Naive B cell (primary cell): ENCODE measurements around the gene CRKL. TPM values are rescaled to one million over a fixed set of nuclear protein-coding genes. Genes with fewer than 3 reads are reported as not detected.

Source experiments
- ATAC-seq, 2 donors: fragments of 150-1000 bp; cut with Tn5 transposase; 2 replicates each; pipeline ENCODE4 v1.10.0; 2021; ENCODE audit warnings: low read depth in 2 of 2, mild to moderate bottlenecking in 2 of 2, moderate library complexity in 2 of 2
- DNase-seq: peaks from one replicate; pipeline ENCODE4 v3.0.0; 2022
- H3K27ac Mint-ChIP-seq, 6 donors: one replicate each; pipeline ENCODE4 v1.8.0; 2020 to 2022; ENCODE audit warnings: mild to moderate bottlenecking in 6 of 6, mixed read lengths in 6 of 6, moderate library complexity in 5 of 6, inconsistent platforms in 2 of 6
- H3K27me3 Mint-ChIP-seq, 3 donors: one replicate each; pipeline ENCODE4 v1.8.0; 2021 to 2022; ENCODE audit warnings: mixed read lengths in 3 of 3, mild to moderate bottlenecking in 1 of 3
- H3K36me3 Mint-ChIP-seq, 2 donors: one replicate each; pipeline ENCODE4 v1.8.0; 2020 to 2022; ENCODE audit warnings: mixed read lengths in 2 of 2, inconsistent platforms in 1 of 2, mild to moderate bottlenecking in 1 of 2
- H3K4me1 Mint-ChIP-seq, 3 donors: one replicate each; pipeline ENCODE4 v1.8.0; 2020 to 2022; ENCODE audit warnings: mixed read lengths in 3 of 3, inconsistent platforms in 1 of 3, mild to moderate bottlenecking in 1 of 3, moderate library complexity in 1 of 3
- H3K4me3 Mint-ChIP-seq, 8 donors: one replicate each; pipeline ENCODE4 v1.8.0; 2020 to 2022; ENCODE audit warnings: mild to moderate bottlenecking in 8 of 8, mixed read lengths in 8 of 8, moderate library complexity in 8 of 8, inconsistent platforms in 2 of 8
- H3K9me3 Mint-ChIP-seq, 7 donors: one replicate each; pipeline ENCODE4 v1.8.0; 2020 to 2022; ENCODE audit warnings: mixed read lengths in 7 of 7, mild to moderate bottlenecking in 5 of 7, inconsistent platforms in 2 of 7, moderate library complexity in 1 of 7
- polyA plus RNA-seq, 6 donors: library from polyadenylated mRNA; unstranded; fragments of 300-500 nt; fragmentation: Illumina TruSeq; gene quantifications; one replicate each; pipeline ENCODE4 v1.2.3, GENCODE V29; 2021; ENCODE audit warnings: low read depth in 6 of 6

The CRKL gene, protein sequence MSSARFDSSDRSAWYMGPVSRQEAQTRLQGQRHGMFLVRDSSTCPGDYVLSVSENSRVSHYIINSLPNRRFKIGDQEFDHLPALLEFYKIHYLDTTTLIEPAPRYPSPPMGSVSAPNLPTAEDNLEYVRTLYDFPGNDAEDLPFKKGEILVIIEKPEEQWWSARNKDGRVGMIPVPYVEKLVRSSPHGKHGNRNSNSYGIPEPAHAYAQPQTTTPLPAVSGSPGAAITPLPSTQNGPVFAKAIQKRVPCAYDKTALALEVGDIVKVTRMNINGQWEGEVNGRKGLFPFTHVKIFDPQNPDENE
- polyA plus RNA-seq, result 10 to 100 TPM; 42.6 to 60.7 (median 50.0) TPM

DNA sequence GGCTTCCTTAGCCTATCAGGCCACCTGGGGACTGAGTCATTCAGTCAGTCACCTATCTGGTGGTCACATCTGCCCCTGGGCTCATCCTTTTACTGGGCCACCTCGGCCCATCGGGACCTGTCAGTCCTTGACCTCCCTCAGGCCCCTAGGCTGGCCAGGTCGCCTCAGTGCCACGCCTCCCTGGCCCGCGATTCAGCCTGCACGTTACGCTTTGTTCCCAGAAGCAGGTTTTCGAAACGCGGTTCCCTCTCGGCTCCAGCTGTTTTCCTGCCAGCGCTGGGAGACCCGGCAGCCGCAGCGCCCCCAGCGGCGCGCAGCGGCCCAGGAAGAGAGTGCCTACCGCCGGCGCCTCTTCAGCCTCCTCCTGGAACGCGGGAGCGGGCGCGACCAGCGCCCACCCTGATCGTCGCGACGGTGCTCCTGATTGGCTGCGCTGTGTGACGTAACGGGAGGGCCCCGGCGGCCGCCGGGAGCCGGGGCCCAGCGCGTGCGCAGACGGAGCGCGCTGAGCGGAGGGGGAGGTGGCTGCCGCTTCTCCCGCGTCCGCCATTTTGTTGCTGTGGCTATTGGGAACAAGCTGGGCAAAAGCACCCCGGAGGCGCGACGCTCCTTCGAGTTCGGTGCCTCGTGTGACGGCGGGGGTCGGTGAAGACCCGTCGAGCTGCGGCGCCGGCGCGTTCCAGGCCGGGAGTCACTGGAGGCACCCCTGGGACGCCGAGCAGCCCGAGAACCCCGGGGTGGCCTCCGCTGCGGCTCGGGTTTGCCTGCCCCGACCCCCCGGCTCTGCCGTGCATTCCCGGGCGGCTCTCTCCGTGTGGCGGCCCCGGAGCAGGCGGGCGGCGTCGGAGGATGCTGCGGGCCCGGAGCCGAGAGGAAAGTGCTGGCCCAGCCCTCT, at the start of gene CRKL:
Gene CRKL, plus strand, starts transcription at position 492 of the 895 bp plus-strand sequence. CDS start 528 bp downstream, outside the sequence.
- H3K4me3 Mint-ChIP-seq, result peak within 1 kb of the TSS; percentile 93 to 99 (median 97)
- H3K36me3 Mint-ChIP-seq, result no peaks in the 10 kb centered on the region
- peak; percentile 97 for ATAC-seq
- no peaks in the 10 kb centered on the region for H3K27me3 Mint-ChIP-seq
- H3K9me3 Mint-ChIP-seq, result no peaks in the 10 kb centered on the region
- peak within 1 kb of the TSS; percentile 86 to 99 (median 95) for H3K27ac Mint-ChIP-seq
- peaks cover 31 to 38% (median 33%) of the 10 kb centered on the region in 3 donors for H3K4me1 Mint-ChIP-seq
- peak; percentile 95 for DNase-seq

DNA sequence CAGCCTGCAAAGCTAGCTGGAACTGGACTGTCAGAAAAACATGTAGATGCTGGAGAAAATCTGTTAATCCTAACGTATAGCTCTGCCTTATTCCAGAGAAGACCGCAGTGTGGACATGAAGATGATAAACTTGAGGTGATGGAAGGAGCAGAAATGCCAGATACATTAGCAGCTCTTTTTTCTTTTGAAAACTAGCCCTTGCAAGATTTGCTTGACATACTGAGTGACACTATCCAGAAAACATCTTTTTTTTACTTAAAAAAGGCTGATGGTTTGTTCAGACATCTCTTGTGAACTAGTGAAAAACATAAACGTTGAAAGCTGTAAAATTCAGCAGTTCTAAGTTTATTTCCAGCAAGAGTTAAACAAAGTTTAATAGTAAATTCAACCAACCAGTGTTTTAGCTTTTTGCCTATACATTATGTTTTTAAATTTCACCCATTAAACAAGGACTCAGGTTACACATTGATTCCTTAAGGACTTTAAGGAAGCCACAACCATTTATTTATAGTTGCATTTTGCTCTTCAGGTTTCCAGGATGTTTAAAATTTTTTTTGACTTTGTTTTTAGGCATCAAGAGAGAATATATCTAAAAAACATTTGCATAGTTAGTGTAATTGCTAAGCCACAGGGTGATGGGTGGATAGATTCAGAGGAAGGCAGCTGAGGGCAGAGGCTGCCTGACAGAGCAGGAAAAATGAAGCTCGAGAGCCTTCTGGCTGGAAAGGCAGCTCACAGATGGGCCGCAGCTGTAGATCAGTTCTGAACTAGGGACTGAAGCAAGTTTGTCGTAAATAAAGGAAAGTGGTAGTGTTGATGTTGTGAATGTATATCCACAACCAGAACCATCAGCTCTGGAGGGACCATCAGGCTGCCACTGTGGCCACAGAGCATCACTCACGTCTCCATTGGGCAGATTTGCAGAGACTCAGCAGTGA, 48.9 kb upstream of the CRKL start:
- Mint-ChIP-seq H3K4me3 (no peak overlapping the region), H3K27ac (peak overlapping the region in 1 of 6 donors; percentile 90), H3K4me1 (peaks cover 4 to 21% (median 13%) of the 10 kb centered on the region in 3 donors), H3K9me3 (no peaks in the 10 kb centered on the region), H3K27me3 (no peaks in the 10 kb centered on the region), H3K36me3 (peaks cover 12 to 14% of the 10 kb centered on the region in 2 donors)
- no peak for ATAC-seq
- DNase-seq, result no peak

DNA sequence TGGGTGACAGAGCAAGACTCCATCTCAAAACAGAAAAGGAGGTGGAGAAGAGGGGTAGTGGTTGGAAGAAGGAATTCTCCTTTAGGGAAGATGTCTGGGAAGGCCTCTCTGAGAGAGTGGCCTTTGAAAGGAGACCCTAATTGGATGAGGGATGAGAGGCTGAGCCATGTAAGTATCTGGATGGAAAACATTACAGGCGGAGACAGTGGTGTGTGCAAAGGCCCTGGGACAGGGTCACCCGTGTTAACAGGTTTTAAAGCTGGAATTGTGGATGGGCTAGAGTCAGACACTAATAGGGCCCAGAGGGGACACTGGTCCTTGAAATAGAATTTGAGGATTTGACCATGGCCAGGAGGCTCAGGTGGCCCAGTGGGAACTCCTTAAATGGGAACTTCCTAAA, 48.0 kb upstream of the CRKL start:
- Mint-ChIP-seq H3K36me3 (peaks cover 6 to 12% of the 10 kb centered on the region in 2 donors), H3K27ac (no peak overlapping the region), H3K9me3 (no peaks in the 10 kb centered on the region), H3K4me3 (no peak overlapping the region), H3K27me3 (no peaks in the 10 kb centered on the region), H3K4me1 (peaks cover 4 to 14% (median 12%) of the 10 kb centered on the region in 3 donors)
- no peak for DNase-seq
- no peak for ATAC-seq

DNA sequence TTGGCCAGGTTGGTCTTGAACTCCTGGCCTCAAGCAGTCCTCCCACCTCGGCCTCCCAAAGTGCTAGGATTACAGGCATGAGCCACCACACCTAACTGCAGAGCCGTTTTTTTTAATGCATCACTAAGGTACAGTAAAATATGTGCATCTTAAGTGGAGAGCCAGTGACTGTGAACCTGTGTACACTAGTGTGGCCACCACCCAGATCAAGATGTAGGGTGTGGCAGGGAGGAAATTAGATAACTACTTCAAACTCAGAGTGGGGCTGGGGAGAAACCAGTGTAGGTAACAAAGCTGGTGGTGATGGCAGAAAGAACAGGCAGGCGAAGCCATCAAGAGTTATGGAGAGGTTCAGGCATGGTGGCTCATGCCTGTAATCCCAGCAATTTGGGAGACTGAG, 44.0 kb upstream of the CRKL start:
- Mint-ChIP-seq H3K4me1 (peaks cover 0 to 9% (median 0%) of the 10 kb centered on the region in 3 donors), H3K27ac (peak overlapping the region in 1 of 6 donors; percentile 50), H3K9me3 (no peaks in the 10 kb centered on the region), H3K27me3 (no peaks in the 10 kb centered on the region), H3K36me3 (peaks cover 0 to 7% of the 10 kb centered on the region in 2 donors), H3K4me3 (no peak overlapping the region)
- no peak for ATAC-seq
- no peak for DNase-seq

DNA sequence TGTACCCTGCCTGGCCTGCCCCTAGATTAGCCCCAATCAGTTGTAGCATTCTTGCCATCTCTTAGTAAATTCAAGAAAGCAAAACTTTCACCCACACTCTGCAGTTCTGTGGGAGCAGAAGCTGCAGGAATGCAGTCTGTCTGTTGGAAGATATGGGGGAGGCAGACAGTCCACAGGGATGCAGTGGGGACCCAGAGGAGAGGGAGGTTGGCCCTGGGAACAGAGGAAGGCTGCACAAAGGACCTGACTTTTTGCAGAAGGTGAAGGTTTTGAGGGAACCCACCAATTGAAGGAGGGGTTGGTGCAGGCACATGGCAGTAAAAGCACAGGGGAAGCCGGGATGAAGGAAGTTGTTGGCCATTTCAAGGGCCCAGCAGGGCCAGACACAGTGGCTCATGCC, 41.9 kb upstream of the CRKL start:
- DNase-seq, result no peak
- H3K9me3 Mint-ChIP-seq, result no peaks in the 10 kb centered on the region
- H3K27ac Mint-ChIP-seq, result peak overlapping the region in 1 of 6 donors; percentile 44
- H3K27me3 Mint-ChIP-seq, result no peaks in the 10 kb centered on the region
- no peak overlapping the region for H3K4me3 Mint-ChIP-seq
- no peak for ATAC-seq
- H3K36me3 Mint-ChIP-seq, result no peaks in the 10 kb centered on the region
- H3K4me1 Mint-ChIP-seq, result peaks cover 0 to 6% (median 0%) of the 10 kb centered on the region in 3 donors

DNA sequence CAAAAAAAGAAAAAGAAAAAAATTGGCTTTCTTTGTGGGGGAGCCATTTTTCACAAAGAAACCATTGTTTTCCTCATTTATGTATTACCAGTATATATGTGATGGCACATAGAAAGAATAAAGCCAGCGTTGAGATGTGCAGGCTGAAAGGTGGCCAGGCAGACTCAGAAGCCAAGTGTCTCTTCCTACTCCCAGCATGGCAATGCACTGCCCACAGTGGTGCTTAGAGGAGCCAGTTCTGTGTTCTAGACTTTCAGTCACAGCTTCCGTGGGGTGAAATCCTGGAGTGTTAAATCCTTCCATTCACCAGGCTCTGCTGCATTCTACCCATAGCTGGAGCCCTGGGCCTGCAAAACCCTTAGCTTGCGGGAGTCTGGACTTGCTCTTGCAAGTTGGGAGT, 39.5 kb upstream of the CRKL start:
- no peak for ATAC-seq
- no peak overlapping the region for H3K27ac Mint-ChIP-seq
- no peak for DNase-seq
- peaks cover 9 to 11% of the 10 kb centered on the region in 2 donors for H3K36me3 Mint-ChIP-seq
- H3K9me3 Mint-ChIP-seq, result no peaks in the 10 kb centered on the region
- H3K4me3 Mint-ChIP-seq, result no peak overlapping the region
- peaks cover 0 to 6% (median 0%) of the 10 kb centered on the region in 3 donors for H3K4me1 Mint-ChIP-seq
- no peaks in the 10 kb centered on the region for H3K27me3 Mint-ChIP-seq

DNA sequence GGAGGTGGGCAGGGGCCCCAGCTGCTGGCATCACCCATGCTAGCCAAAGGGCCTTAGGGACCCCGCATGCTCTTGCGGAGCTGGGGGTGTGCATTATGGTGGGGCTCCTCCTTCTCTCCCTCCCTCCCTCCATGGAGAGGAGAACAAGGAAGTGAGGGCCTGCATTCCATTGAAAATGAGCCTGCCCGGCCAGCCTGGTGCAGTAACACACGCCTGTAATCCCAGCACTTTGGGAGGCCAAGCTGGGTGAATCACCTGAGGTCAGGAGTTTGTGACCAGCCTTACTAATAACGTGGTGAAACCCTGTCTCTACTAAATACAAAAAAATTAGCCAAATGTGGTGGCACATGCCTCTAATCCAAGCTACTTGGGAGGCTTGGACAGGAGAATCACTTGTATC, 36.0 kb upstream of the CRKL start:
- H3K4me3 Mint-ChIP-seq, result no peak overlapping the region

DNA sequence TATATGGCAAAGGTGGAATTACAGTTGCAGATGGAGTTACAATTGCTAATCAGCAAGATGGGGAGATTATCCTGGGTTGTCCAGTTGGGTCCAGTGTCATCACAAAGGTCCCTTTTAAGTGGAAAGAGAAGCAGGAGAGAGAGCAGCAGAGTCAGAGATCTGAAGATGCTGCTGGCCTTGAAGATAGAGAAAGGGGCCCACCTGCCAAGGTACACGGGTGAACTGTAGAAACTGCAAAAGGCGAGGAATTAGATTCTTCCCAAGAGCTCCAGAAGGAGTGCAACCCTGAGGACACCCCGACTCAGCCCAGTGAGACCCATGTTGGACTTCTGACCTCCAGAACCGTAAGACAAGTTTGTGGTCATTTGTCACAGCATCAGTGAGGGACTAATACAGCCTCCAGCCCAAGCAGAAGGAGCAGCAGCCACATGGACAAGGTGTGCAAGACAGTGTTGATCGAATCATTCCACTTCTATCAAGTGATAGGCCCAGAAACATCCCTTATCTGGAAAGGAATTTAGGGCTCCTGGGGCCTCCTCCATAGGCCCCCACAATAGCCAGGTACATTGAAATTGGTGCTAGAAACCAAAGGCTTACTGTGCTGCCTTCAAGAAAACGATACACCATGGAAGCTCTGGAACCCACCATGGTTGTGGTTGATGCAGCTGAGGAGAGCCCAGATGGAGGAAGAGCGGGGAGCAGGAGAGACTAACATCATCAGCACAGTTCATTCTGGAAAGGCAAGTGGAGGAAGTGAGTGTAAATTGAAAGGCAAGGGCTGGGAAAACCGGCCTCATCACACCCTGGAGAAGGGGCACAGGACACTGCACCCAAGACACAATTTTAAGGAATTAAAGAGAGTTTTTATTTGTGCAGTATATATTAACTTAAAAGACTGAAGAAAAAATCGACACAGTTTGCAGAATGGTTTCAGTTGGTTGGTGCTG, 35.1 kb upstream of the CRKL start:
- Mint-ChIP-seq H3K36me3 (peaks cover 14 to 30% of the 10 kb centered on the region in 2 donors), H3K4me1 (peaks cover 0 to 9% (median 0%) of the 10 kb centered on the region in 3 donors), H3K27me3 (no peaks in the 10 kb centered on the region), H3K4me3 (no peak overlapping the region), H3K9me3 (no peaks in the 10 kb centered on the region), H3K27ac (peak overlapping the region in 1 of 6 donors; percentile 89)
- no peak for DNase-seq
- ATAC-seq, result no peak

More for the DNA sequence above, 36.0 kb upstream of the CRKL start:
- Mint-ChIP-seq H3K4me1 (peaks cover 0 to 9% (median 0%) of the 10 kb centered on the region in 3 donors), H3K27me3 (no peaks in the 10 kb centered on the region), H3K27ac (peak overlapping the region in 2 of 6 donors; percentile 29 to 41), H3K36me3 (peaks cover 14 to 27% of the 10 kb centered on the region in 2 donors), H3K9me3 (no peaks in the 10 kb centered on the region)
- DNase-seq, result no peak
- ATAC-seq, result no peak

DNA sequence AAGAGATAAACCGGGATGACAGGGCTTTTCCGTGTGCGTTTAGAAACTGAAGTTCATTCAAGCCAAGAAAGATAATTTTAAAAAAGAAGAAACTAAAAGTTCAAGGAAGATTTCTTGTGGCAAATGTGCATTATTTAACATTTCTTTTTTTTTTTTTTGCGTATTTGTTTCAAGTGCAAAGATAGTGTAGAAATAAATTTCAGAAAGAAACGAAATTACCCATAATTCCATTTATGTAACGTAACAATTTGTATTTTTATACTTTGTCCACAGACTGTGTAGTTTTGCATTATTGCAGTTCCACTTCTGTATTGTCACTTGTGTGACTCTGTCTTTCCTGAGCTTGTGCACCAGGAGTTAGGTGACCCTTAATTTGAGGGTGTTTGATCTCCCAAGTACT, 34.4 kb upstream of the CRKL start:
- Mint-ChIP-seq H3K36me3 (peaks cover 21 to 37% of the 10 kb centered on the region in 2 donors), H3K9me3 (no peaks in the 10 kb centered on the region), H3K4me3 (no peak overlapping the region), H3K27me3 (no peaks in the 10 kb centered on the region), H3K27ac (no peak overlapping the region), H3K4me1 (peaks cover 0 to 9% (median 0%) of the 10 kb centered on the region in 3 donors)
- ATAC-seq (no peak), DNase-seq (no peak)

DNA sequence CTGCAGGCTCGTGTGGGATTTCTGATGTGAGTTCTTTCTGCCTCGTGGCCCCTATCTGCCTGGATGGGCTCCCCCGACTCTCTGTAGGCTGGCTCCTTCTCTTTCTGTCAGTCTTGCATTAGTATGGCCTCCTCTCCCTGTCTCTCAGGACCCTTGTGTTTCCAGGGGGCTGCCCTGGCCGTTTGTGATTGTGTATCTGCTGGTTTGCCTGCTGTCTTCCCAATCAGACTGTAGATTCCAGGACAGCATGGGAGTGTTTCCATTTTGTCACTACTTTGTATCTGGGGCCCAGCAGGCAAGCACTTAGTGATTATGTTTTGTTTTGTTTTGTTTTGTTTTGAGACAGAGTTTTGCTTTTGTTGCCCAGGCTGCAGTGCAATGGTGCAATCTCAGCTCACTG, 32.8 kb upstream of the CRKL start:
- Mint-ChIP-seq H3K36me3 (peaks cover 25 to 52% of the 10 kb centered on the region in 2 donors), H3K9me3 (no peaks in the 10 kb centered on the region), H3K4me3 (no peak overlapping the region), H3K4me1 (peaks cover 0 to 9% (median 0%) of the 10 kb centered on the region in 3 donors), H3K27me3 (no peaks in the 10 kb centered on the region), H3K27ac (peak overlapping the region in 1 of 6 donors; percentile 85)
- ATAC-seq, result no peak
- DNase-seq, result no peak

DNA sequence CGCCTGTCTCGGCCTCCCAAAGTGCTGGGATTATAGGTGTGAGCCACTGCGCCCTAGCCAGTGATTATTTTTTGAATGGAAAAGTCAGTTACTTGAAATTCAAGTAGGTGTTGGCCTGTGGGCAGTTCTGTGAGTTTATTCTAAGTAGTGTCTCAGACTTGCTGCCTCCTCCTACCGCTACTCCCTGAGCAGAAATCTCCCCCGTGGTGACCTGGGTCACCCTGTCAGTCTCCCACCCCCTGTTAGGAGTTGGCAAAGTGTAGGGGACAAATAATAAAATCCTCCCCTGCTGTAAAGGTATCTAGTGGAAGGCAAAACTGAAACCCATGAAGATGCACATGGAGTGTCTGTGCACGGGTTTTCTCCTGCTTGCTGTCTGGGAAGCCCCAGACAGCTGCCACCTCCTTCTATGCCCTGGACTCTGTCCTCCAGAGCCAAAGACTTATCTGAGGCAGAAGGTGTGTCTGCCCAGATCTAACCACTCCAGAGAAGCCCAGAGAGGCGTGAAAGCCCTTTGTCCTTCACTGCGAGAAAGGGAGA, 32.1 kb upstream of the CRKL start:
- no peak overlapping the region for H3K4me3 Mint-ChIP-seq
- ATAC-seq, result no peak
- H3K36me3 Mint-ChIP-seq, result peaks cover 29 to 58% of the 10 kb centered on the region in 2 donors
- no peak for DNase-seq
- H3K9me3 Mint-ChIP-seq, result no peaks in the 10 kb centered on the region
- no peaks in the 10 kb centered on the region for H3K27me3 Mint-ChIP-seq
- peak overlapping the region in 1 of 6 donors; percentile 15 for H3K27ac Mint-ChIP-seq
- peaks cover 0 to 9% (median 0%) of the 10 kb centered on the region in 3 donors for H3K4me1 Mint-ChIP-seq
